ENCODE data around the gene LAMB3.
A peak's percentile ranks its signal among the peaks of the same experiment; 100 is the strongest.

Gene LAMB3

GRCh38 chr1:209595599-209596285 is 56.5 kb downstream of the LAMB3 start:
- DNase-seq (ENCODE audit: low read depth) = no peak

- no peak for DNase-seq (ENCODE audit: low read depth)
Measured at GRCh38 chr1:209595028-209595427, 57.2 kb downstream of the LAMB3 start.

- DNase-seq (ENCODE audit: low read depth) = no peak
Measured at GRCh38 chr1:209594440-209594839, 57.8 kb downstream of the LAMB3 start.

GRCh38 chr1:209593747-209594146 is 58.5 kb downstream of the LAMB3 start:
- no peak for DNase-seq (ENCODE audit: low read depth)

- no peak for DNase-seq (ENCODE audit: low read depth)
Measured at GRCh38 chr1:209590405-209590804, 61.8 kb downstream of the LAMB3 start.

GRCh38 chr1:209589863-209590262 is 62.4 kb downstream of the LAMB3 start:
- DNase-seq (ENCODE audit: low read depth) = no peak

- no peak for DNase-seq (ENCODE audit: low read depth)
Measured at GRCh38 chr1:209589440-209589839, 62.8 kb downstream of the LAMB3 start.

- no peak for DNase-seq (ENCODE audit: low read depth)
Measured at GRCh38 chr1:209587789-209588188, 64.4 kb downstream of the LAMB3 start.

- DNase-seq (ENCODE audit: low read depth) = no peak
Measured at GRCh38 chr1:209586221-209586740, 65.9 kb downstream of the LAMB3 start.

- no peak for DNase-seq (ENCODE audit: low read depth)
Measured at GRCh38 chr1:209585672-209586071, 66.6 kb downstream of the LAMB3 start.

- no peak for DNase-seq (ENCODE audit: low read depth)
Measured at GRCh38 chr1:209585197-209585596, 67.0 kb downstream of the LAMB3 start.

- DNase-seq (ENCODE audit: low read depth) = no peak
Measured at GRCh38 chr1:209584231-209584672, 68.0 kb downstream of the LAMB3 start.

- no peak for DNase-seq (ENCODE audit: low read depth)
Measured at GRCh38 chr1:209583408-209583807, 68.8 kb downstream of the LAMB3 start, which contains the start of gene CAMK1G. TSS of gene CAMK1G (plus strand) at chr1:209583714. CDS start at chr1:209594984, 11,270 bp downstream.

GRCh38 chr1:209580577-209580976 is 71.6 kb downstream of the LAMB3 start:
- DNase-seq (ENCODE audit: low read depth) = no peak

GRCh38 chr1:209577346-209577745 is 74.9 kb downstream of the LAMB3 start:
- DNase-seq (ENCODE audit: low read depth) = no peak

- DNase-seq (ENCODE audit: low read depth) = peak; percentile 52
Measured at GRCh38 chr1:209576392-209577197, 75.6 kb downstream of the LAMB3 start.

- no peak for DNase-seq (ENCODE audit: low read depth)
Measured at GRCh38 chr1:209570743-209571142, 81.5 kb downstream of the LAMB3 start.

GRCh38 chr1:209569455-209570207 is 82.6 kb downstream of the LAMB3 start:
- peak; percentile 53 for DNase-seq (ENCODE audit: low read depth)

- no peak for DNase-seq (ENCODE audit: low read depth)
Measured at GRCh38 chr1:209567698-209568175, 84.5 kb downstream of the LAMB3 start.

- DNase-seq (ENCODE audit: low read depth) = peak; percentile 47
Measured at GRCh38 chr1:209565759-209566678, 86.2 kb downstream of the LAMB3 start.
